NCI-H2029 treated with DMSO at 0.1 percent for 48 hours (cell line): ENCODE measurements around the gene TYMS.
"Not testable (repeated sequence)": the region's sequence is repeated elsewhere in the genome, so short reads cannot be mapped to it uniquely, and the experiment has no call there.

ENCODE experiments used
- DNase-seq: peaks from one replicate; lab custom pipeline; 2025; lab: John Stamatoyannopoulos, UW

TYMS gene

GRCh38 chr18:678482-679182 lies 21.2 kb downstream of the TYMS start:
- no peak for DNase-seq

- no peak for DNase-seq
Observed at GRCh38 chr18:679516-679915, 22.1 kb downstream of the TYMS start.

- DNase-seq: no peak
Observed at GRCh38 chr18:680392-680791, 22.9 kb downstream of the TYMS start.

- no peak for DNase-seq
Observed at GRCh38 chr18:681985-682384, 24.5 kb downstream of the TYMS start.

GRCh38 chr18:682416-682815 lies 25.0 kb downstream of the TYMS start:
- DNase-seq: not testable (repeated sequence)

- no peak for DNase-seq
Observed at GRCh38 chr18:682833-683232, 25.4 kb downstream of the TYMS start.

DNA sequence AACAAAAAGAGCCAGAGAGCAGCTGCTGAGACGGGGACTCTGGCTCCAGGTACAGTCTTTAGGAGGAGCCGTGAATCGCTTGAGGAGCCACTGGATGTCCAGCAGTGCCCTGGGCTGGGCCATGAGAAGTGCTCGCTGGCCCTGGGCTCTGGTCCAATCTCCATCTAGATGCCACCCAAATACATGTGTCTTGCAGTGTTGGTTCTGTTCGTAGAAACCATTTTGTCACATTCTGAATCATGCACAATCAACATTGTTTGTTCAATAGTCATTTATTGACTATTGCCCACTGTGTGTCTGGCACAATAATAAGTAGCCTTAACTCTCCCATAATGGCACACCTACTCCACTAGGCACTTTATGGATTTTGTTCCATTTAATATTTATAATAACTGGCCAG lies 26.1 kb downstream of the TYMS start:
- no peak for DNase-seq

DNA sequence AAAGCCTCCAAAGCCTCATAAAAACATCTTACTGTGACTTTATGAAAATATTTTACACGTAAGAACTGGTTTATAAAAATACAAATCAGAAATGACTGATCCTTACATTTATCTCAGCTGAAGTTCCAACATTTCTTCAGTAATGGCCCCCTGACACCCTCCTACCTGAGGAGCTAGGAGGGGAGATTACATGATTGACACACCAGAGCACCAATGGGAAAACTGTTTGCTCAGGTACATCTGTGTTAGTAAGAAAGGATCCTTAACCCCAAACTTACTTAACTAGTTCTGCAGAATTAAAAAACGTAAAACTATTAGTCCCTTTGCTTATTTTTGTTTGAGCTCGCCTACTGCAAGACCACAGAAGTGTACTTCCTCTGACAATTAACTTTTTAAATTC lies 28.0 kb downstream of the TYMS start:
- no peak for DNase-seq

- no peak for DNase-seq
Observed at GRCh38 chr18:686339-687111, 29.1 kb downstream of the TYMS start.

DNA sequence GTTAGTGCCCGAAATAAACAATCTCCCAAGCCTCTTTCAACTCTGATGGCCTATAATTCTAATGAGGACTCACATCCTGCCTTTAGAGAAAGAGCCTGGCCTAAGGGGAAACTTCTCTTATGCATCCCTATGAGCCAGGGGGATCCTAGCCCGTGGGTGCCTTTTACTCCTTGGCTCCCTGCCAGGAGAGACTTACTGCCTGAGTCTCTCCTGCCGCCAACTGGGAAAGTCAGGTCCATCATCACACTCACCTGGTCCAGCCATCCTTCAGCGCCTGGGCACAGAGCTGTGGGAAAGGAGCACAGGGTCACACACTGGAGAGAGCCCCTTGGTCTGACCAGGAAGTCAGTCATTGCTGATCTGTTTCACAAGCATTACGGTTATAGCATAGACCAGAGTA lies 30.9 kb downstream of the TYMS start:
- no peak for DNase-seq

- DNase-seq: no peak
Observed at GRCh38 chr18:692824-693223, 35.4 kb downstream of the TYMS start.

- DNase-seq: no peak
Observed at GRCh38 chr18:693466-694187, 36.2 kb downstream of the TYMS start.

- no peak for DNase-seq
Observed at GRCh38 chr18:697012-697411, 39.6 kb downstream of the TYMS start.

- DNase-seq: no peak
Observed at GRCh38 chr18:697800-698199, 40.3 kb downstream of the TYMS start.

DNA sequence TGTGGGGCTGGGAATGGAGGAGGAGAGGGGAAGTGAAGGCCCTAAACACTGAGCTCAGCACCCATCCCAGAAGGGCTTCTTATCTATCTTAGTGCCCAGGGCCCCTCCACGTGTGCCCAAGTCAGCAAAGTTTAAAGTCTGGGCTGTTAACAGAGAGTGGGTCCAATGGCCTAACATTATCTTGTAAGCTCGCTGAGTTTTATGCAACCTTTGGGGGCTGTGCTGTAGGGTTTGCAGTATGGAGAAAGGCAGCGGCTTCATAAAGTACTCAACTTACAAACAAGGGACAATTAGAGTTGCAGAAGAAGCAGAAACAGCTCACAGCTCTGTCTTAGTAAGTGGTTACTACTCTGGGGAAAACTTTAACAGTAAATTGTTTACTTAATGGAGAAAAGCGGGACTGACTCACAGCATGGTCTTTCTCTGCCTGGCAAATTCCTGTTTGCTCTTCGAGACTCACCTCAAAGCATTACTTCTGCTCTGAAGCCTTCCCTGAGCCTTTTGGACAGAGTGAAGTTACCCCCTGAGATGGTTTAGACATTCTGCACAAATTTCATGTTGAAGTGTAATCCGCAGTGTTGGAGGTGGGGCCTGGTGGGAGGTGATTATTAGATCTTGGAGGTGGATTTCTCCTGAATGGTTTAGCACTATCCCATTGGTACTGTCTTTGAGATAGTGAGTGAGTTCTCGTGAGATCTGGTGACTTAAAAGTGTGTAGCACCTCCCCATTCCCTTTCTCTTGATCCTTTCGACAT lies 45.9 kb downstream of the TYMS start:
- no peak for DNase-seq

DNA sequence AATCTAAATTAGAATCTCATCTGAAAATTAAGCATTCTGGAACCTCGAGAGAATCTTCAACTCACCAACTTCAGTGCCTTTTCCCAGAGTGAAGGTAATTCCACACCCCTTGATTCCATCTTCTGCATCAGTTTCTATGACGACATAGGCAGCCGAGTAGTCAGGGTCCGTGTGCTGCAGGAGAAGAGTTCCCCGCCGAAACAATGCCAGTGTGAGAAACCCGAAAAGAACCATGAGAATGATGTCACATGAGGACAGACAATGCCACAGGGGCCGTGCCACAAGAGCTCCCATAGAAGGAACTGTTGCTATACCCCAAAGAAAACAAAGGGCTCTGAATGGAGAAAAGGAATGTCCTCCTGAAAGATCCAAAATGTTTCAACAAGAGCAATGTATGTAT lies 49.0 kb downstream of the TYMS start:
- no peak for DNase-seq

DNA sequence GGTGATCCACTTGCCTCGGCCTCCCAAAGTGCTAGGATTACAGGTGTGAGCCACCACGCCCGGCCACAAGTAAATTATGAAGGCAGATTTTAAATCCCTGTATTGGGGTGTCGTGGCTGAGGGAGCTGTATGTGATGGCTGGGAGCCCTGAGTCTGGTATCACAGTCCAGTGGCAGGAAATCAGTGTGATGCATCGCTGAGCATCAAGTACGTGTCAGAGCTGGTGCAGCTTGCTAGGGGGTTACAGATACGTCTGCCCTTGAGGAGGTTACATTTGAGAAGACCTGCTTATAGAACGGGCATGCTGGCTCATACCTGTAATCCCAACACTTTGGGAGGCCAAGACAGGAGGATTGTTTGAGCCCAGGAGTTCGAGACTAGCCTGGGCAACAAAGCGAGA lies 50.6 kb downstream of the TYMS start:
- no peak for DNase-seq

- no peak for DNase-seq
Observed at GRCh38 chr18:709771-710170, 52.3 kb downstream of the TYMS start.

DNA sequence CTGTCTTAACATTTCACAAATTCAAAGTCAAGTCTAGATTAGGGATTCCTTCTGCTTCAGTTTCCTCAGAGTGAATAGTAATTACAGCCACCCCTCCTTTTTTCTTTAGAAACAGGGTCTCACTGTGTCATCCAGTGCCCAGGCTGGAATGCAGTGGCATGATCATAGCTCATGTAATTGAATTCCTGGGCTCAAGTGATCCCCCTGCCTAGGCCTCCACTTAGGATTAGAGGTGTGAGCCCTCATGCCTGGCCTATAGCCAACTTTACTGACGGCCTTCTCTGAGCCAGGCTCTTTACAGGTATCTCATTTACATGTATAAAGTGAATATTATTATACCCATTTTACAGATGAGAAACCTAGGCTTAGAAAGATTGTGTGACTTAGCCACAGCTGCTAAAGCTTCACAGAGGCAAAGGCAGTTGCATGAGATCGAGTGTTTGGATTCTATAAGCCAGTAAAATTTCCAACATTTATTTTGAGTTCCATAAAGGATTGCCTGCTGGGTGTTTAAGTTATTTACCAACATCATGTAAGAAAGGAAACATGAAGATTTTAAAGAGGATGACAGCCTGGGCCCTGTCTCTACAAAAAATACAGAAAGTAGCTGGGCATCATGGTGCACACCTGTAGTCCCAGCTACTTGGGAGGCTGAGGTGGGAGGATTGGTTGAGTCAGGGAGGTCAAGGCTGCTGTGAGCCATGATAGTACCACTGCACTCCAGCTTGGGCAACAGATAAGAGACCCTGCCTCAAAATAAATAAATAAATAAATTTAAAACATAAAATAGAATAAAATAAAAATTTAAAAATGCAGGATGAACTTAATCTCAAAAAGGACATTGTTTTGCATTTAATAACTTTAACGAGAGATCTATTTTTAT lies 53.2 kb downstream of the TYMS start:
- no peak for DNase-seq

GRCh38 chr18:711310-711656 lies 53.8 kb downstream of the TYMS start:
- no peak for DNase-seq

DNA sequence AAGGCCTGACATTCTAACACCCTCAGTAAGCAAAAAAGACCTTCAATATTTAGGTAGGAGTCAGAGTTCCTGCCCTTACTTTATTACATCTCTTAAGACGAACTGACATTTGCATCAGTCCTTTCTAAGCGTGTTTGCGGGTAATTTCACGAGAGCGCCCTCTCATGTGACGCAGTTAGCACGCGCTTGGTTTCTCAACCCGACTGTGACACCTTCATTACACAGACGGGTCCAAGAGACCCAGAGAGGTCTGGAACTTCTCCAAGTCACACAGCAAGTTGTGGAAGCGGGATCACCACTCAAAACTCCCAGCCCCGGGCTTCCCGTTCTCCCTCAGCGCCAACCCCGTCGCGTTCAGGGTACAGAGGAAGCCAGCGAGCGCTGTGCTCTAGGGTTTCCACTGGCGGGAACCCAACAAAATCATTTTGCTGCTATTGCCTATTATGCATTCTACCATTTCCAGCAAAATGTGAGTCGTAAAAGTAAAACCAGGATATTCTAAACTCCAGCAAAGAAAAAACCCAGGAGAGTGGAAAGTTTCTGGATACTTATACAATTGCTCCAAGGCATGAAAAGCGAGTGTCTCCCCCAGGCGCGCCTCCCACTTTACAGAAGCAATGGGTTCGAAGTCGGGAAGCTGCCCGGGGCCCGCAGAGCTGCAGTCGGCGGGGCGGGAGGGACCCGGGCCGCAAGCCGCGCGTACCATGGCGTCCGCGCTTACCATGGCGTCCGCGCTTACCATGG lies 54.4 kb downstream of the TYMS start:
- peak; percentile 11 for DNase-seq
